Cardiac fibroblast (primary cell): ENCODE results near the gene SPTLC2.
"Not testable (repeated sequence)": the region's sequence is repeated elsewhere in the genome, so short reads cannot be mapped to it uniquely, and the experiment has no call there.

Experiments
- DNase-seq, 2 donors: peaks; one replicate each; pipeline versions ENCODE4 v3.0.0 to v3.0.0-alpha.2; 2010; ENCODE audit warnings: low read depth in 2 of 2
- H3K4me3 ChIP-seq, 2 donors: replicated peaks in 1 of 2; 1 replicate in 1 of 2; 2 replicates in 1 of 2; pipeline ENCODE4 v1.5.1; 2011; ENCODE audit warnings: low read depth in 2 of 2, low read length in 2 of 2, mild to moderate bottlenecking in 2 of 2, moderate library complexity in 1 of 2
- TF ChIP-seq, protein P1 (sequence below): IDR thresholded peaks from one replicate; pipeline ENCODE4 v1.5.1; 2011; ENCODE audit warnings: low read depth, mild to moderate bottlenecking, low read length, inconsistent platforms

Gene SPTLC2

DNA sequence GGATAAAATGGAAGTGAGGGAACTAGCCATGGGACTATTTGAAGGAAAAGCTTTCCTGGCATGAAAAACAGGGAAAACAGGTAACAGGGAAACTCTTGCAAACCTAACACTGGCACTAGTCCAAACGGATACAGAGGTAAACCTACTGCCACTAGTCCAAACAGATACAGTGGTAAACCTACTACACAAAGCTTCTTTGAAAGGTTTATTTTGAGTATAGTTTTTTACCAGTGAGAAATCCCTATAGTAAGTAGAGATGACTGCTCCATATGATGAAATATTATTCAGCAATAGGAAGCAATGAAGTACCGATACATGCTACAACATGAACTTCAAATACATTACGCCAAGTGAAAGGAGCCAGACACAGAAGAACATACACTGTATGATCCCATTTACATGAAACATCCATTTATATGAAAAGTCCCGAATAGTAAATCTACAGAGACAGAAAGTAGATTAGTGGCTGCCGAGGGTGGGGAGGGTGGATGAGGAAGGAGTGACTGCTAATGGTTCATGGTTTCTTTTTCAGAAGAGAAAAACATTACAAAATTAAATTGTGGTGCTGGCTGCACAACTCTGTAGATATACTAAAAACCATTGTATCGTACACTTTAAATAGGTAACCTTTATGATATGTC, 25.5 kb downstream of the SPTLC2 start:
- H3K4me3 ChIP-seq = no peak overlapping the region
- DNase-seq = no peak
- TF ChIP-seq, protein P1, sequence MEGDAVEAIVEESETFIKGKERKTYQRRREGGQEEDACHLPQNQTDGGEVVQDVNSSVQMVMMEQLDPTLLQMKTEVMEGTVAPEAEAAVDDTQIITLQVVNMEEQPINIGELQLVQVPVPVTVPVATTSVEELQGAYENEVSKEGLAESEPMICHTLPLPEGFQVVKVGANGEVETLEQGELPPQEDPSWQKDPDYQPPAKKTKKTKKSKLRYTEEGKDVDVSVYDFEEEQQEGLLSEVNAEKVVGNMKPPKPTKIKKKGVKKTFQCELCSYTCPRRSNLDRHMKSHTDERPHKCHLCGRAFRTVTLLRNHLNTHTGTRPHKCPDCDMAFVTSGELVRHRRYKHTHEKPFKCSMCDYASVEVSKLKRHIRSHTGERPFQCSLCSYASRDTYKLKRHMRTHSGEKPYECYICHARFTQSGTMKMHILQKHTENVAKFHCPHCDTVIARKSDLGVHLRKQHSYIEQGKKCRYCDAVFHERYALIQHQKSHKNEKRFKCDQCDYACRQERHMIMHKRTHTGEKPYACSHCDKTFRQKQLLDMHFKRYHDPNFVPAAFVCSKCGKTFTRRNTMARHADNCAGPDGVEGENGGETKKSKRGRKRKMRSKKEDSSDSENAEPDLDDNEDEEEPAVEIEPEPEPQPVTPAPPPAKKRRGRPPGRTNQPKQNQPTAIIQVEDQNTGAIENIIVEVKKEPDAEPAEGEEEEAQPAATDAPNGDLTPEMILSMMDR = no peak

DNA sequence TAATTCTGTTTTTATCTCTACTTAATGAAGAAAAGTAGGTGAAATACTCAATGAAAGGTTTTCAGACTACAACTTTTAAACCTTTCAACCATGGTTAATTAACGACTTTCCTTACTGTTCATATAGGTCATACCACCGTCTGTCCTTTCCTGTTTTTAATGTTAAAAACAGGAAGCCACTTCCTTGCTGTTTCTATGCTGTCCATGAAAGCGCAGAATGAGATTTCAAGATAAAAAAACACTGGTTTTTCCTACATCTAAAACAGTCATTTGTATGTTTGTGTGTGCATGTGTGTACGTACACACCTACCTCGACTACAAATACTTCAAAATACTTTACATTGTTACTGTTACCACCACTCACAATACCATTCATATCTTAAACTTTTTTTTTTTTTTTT, 27.3 kb downstream of the SPTLC2 start:
- TF ChIP-seq, protein P1 = no peak
- no peak overlapping the region for H3K4me3 ChIP-seq
- DNase-seq = no peak

DNA sequence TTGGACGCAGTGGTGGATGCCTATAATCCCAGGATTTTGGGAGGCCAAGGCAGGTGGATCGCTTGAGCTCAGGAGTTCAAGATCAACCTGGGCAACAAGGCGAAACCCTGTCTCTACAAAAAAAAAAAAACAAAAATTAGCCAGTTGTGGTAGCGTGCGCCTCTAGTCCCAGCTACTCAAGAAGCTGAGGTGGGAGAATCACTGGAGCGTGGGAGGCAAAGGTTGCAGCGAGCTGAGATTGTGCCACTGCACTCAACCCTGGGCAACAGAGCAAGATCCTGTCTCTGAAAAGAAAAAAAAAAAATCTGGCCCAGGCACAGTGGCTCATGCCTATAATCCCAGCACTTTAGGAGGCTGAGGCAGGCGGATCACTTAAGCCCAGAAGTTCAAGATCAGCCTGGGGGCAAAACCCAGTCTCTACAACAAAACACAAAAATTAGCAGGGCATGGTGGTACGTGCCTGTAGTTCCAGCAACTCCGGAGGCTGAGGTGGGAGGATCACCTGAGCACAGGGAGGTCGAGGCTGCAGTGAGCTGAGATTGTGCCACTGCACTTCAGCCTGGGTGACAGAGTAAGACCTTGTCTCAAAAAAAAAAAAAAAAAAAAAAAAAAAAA, 27.9 kb downstream of the SPTLC2 start:
- not testable (repeated sequence) for H3K4me3 ChIP-seq, DNase-seq

DNA sequence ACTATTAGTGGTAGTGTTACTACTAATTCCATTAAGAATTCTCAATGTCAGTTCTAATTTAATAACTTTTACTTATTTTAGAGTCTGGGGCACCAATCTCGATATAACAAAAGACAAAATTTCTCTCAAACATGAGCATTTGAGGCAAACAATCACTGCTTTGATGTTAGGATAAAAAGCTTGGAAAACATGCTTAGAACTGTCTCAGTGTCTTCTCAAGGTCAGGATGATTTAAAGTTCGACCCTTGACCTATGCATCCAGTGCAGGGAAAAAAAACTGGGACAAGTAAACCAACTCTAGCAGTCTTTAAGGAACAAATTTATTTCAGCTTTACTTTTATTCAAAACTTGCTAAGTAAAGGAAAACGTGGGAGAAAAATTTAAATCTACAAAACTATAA, 31.1 kb downstream of the SPTLC2 start:
- no peak overlapping the region for H3K4me3 ChIP-seq
- TF ChIP-seq, protein P1 = no peak

DNA sequence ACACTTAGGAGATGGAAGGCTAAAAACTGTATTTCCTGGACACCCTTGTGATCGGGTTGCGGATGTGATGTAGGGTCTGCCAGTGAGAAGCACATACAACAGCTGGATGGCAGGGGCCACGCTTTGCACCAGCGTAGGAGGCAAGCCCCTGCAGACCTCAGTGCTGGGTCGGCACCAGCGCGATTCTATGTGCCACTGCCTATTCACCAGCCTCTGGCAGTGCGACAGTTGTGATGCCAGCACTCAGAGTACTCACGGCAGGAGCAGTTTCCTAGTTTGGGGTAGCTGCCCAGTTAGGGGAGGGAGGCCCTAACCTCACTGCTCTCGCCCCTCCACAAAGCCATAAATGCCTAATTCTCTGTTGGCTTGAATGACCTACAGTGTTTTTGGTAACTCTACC, 31.6 kb downstream of the SPTLC2 start:
- H3K4me3 ChIP-seq = no peak overlapping the region
- TF ChIP-seq, protein P1 = no peak
- DNase-seq = no peak

More for the DNA sequence above, 31.1 kb downstream of the SPTLC2 start:
- no peak for DNase-seq

DNA sequence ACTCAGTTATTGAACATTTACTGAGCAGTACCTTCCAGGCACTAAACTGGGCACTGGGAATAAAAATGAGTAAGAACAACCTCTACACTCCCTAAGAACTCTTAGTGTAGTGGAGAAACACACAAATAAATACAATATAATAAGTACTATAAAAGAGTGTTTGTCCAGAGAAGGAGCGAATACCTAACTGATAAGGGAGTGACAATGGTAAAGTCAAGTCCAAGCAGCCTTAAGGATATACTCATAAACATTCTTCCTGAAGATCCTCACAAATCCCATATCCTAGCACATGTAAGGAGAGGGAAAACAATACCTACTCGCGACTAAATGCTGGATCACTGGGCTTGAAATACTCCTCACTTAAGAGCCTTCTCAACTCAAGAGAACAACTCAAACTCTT, 32.8 kb downstream of the SPTLC2 start:
- no peak for DNase-seq
- TF ChIP-seq, protein P1 = no peak
- no peak overlapping the region for H3K4me3 ChIP-seq

DNA sequence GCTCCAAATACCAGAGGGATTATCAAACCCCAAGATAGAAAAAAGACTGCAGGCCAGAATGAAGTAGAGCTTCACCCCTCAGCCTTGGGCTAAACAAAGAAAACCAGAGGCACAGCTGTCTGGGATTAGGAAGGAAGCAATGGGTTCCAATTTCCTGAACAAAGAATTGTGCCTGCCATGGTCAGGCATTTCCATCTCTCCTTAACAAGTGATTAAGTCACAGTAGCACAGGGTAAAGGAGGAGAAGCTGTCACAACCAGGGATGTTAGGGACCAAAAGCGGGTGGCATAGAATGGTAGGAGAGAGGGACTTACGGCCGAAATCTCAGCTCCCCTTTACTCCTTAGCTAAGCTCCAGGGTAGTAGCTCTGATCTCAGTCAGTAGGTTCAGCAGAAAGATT, 33.9 kb downstream of the SPTLC2 start:
- H3K4me3 ChIP-seq = no peak overlapping the region
- DNase-seq = no peak
- TF ChIP-seq, protein P1 = no peak
